Keratinocyte (primary cell): ENCODE data around the gene CACNA1E.

Source experiments
- EZH2 ChIP-seq: IDR thresholded peaks from one replicate; pipeline ENCODE4 v1.6.1; 2012; ENCODE audit warnings: inconsistent platforms, mild to moderate bottlenecking, low read length, moderate library complexity
- TF ChIP-seq, protein P1 (sequence below), 3 experiments: IDR thresholded peaks in 1 of 3; conservative IDR thresholded peaks in 1 of 3; optimal IDR thresholded peaks in 1 of 3; 2 replicates in 2 of 3; 3 replicates in 1 of 3; pipeline versions ENCODE3 to v1.5.1; 2011; ENCODE audit warnings: low read length in 3 of 3, mild to moderate bottlenecking in 3 of 3, moderate library complexity in 2 of 3, control low read depth in 1 of 3, inconsistent platforms in 1 of 3; ENCODE audit not compliant: insufficient read depth in 2 of 3; ENCODE audit errors: extremely low read depth in 1 of 3

- TF ChIP-seq, protein P1, sequence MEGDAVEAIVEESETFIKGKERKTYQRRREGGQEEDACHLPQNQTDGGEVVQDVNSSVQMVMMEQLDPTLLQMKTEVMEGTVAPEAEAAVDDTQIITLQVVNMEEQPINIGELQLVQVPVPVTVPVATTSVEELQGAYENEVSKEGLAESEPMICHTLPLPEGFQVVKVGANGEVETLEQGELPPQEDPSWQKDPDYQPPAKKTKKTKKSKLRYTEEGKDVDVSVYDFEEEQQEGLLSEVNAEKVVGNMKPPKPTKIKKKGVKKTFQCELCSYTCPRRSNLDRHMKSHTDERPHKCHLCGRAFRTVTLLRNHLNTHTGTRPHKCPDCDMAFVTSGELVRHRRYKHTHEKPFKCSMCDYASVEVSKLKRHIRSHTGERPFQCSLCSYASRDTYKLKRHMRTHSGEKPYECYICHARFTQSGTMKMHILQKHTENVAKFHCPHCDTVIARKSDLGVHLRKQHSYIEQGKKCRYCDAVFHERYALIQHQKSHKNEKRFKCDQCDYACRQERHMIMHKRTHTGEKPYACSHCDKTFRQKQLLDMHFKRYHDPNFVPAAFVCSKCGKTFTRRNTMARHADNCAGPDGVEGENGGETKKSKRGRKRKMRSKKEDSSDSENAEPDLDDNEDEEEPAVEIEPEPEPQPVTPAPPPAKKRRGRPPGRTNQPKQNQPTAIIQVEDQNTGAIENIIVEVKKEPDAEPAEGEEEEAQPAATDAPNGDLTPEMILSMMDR (optimal IDR thresholded peaks at IDR 0.05 in 1 of 3, IDR thresholded peaks at IDR 0.05 in 1 of 3, conservative IDR thresholded peaks at IDR 0.05 in 1 of 3; ENCODE audit: extremely low read depth in 1 of 3, insufficient read depth in 2 of 3, low read length in 3 of 3): no peak
- TF ChIP-seq EZH2: no peak
These were observed 255.9 kb downstream of the CACNA1E start for GRCh38 chr1:181739214-181739613.
